ENCODE measurements around the gene MOB3C. TPM values are rescaled to one million over a fixed set of nuclear protein-coding genes. Genes with fewer than 3 reads are reported as not detected.

MOB3C gene
- polyA plus RNA-seq, 1 donor from 2014 or later = 0.41 TPM

GRCh38 chr1:46587069-46587468 is 29.5 kb downstream of the MOB3C start:
- H3F3A ChIP-seq (ENCODE audit: insufficient read depth, low read length, poor library complexity, severe bottlenecking) = no peaks in the 10 kb centered on the region
- no peaks in the 10 kb centered on the region for H3K27me3 ChIP-seq (ENCODE audit: insufficient read depth, low read depth, low read length)
- no peak overlapping the region for H3K4me3 ChIP-seq (ENCODE audit: low read length)
- H3K36me3 ChIP-seq (ENCODE audit: insufficient read depth, low read length) = no peaks in the 10 kb centered on the region
- H2AFZ ChIP-seq (ENCODE audit: low read depth, low read length) = no peak overlapping the region
- H3K9ac ChIP-seq (ENCODE audit: low read length) = no peak overlapping the region
- no peaks in the 10 kb centered on the region for H3K79me2 ChIP-seq (replicated peaks; ENCODE audit: insufficient read depth, low read length)
- H3K9me3 ChIP-seq (ENCODE audit: low read length) = no peaks in the 10 kb centered on the region
- no peaks in the 10 kb centered on the region for H4K20me1 ChIP-seq (ENCODE audit: insufficient read depth)
- H3K9me2 ChIP-seq (ENCODE audit: insufficient read depth, low read length) = no peaks in the 10 kb centered on the region
- no peak for TF ChIP-seq EP300 (conservative IDR thresholded peaks at IDR 0.05; ENCODE audit: poor library complexity, severe bottlenecking)
- no peak for TF ChIP-seq RAD21 (conservative IDR thresholded peaks at IDR 0.05)
- no peak for TF ChIP-seq SMC3 (conservative IDR thresholded peaks at IDR 0.05; ENCODE audit: poor library complexity)
- TF ChIP-seq REST (IDR thresholded peaks at IDR 0.05; ENCODE audit: borderline replicate concordance) = no peak
- TF ChIP-seq CTCF (IDR thresholded peaks at IDR 0.05; ENCODE audit: poor library complexity, severe bottlenecking) = no peak
- no peak for TF ChIP-seq MXI1 (conservative IDR thresholded peaks at IDR 0.05; ENCODE audit: poor library complexity, severe bottlenecking)
- TF ChIP-seq EZH2 (IDR thresholded peaks at IDR 0.05; ENCODE audit: borderline replicate concordance, insufficient read depth, low read length, poor library complexity, severe bottlenecking) = no peak
- no peak for TF ChIP-seq TAF1 (IDR thresholded peaks at IDR 0.05; ENCODE audit: low read depth)
- no peak for TF ChIP-seq POLR2AphosphoS5 (IDR thresholded peaks at IDR 0.05)
- no peak overlapping the region for H3K4me2 ChIP-seq (ENCODE audit: low read length)
- H3K27ac ChIP-seq (ENCODE audit: low read length) = no peak overlapping the region

- H2AFZ ChIP-seq (ENCODE audit: low read depth, low read length) = no peak overlapping the region
- H3K27me3 ChIP-seq (ENCODE audit: insufficient read depth, low read depth, low read length) = no peaks in the 10 kb centered on the region
- H3K4me3 ChIP-seq (ENCODE audit: low read length) = no peak overlapping the region
- no peaks in the 10 kb centered on the region for H3F3A ChIP-seq (ENCODE audit: insufficient read depth, low read length, poor library complexity, severe bottlenecking)
- no peaks in the 10 kb centered on the region for H3K79me2 ChIP-seq (replicated peaks; ENCODE audit: insufficient read depth, low read length)
- H3K9me2 ChIP-seq (ENCODE audit: insufficient read depth, low read length) = no peaks in the 10 kb centered on the region
- no peaks in the 10 kb centered on the region for H3K9me3 ChIP-seq (ENCODE audit: low read length)
- H4K20me1 ChIP-seq (ENCODE audit: insufficient read depth) = no peaks in the 10 kb centered on the region
- H3K4me2 ChIP-seq (ENCODE audit: low read length) = no peak overlapping the region
- H3K9ac ChIP-seq (ENCODE audit: low read length) = no peak overlapping the region
- TF ChIP-seq EZH2 (IDR thresholded peaks at IDR 0.05; ENCODE audit: borderline replicate concordance, insufficient read depth, low read length, poor library complexity, severe bottlenecking) (no peak), REST (IDR thresholded peaks at IDR 0.05; ENCODE audit: borderline replicate concordance) (no peak), RAD21 (conservative IDR thresholded peaks at IDR 0.05) (no peak), CTCF (IDR thresholded peaks at IDR 0.05; ENCODE audit: poor library complexity, severe bottlenecking) (no peak), POLR2AphosphoS5 (IDR thresholded peaks at IDR 0.05) (no peak), MXI1 (conservative IDR thresholded peaks at IDR 0.05; ENCODE audit: poor library complexity, severe bottlenecking) (no peak), EP300 (conservative IDR thresholded peaks at IDR 0.05; ENCODE audit: poor library complexity, severe bottlenecking) (no peak)
- H3K27ac ChIP-seq (ENCODE audit: low read length) = no peak overlapping the region
- H3K36me3 ChIP-seq (ENCODE audit: insufficient read depth, low read length) = no peaks in the 10 kb centered on the region
Measured at GRCh38 chr1:46585312-46585938, 31.2 kb downstream of the MOB3C start.

Data from neural cell (in vitro differentiated cells).